GM19099 (cell line): ENCODE results near the gene SCUBE1.
A peak's percentile ranks its signal among the peaks of the same experiment; 100 is the strongest.

Experiments used
- POLR2A ChIP-seq: IDR thresholded peaks from 3 replicates; pipeline ENCODE4 v1.6.1; 2011; ENCODE audit warnings: low read depth; ENCODE audit not compliant: insufficient read length; ENCODE audit errors: extremely low read depth

The SCUBE1 gene

GRCh38 chr22:43152003-43152356 lies 191.2 kb downstream of the SCUBE1 start:
- TF ChIP-seq POLR2A: no peak

GRCh38 chr22:43151251-43152002 lies 191.7 kb downstream of the SCUBE1 start, which contains the start of gene TSPO:
TSS of gene TSPO (plus strand) at chr22:43151559. CDS start at chr22:43159239, 7,680 bp downstream.
- peak; percentile 31 for TF ChIP-seq POLR2A

- TF ChIP-seq POLR2A: no peak
These were observed 192.4 kb downstream of the SCUBE1 start for GRCh38 chr22:43150731-43151206.

GRCh38 chr22:43148581-43148980 lies 194.6 kb downstream of the SCUBE1 start:
- TF ChIP-seq POLR2A: no peak

- TF ChIP-seq POLR2A: no peak
These were observed 195.4 kb downstream of the SCUBE1 start for GRCh38 chr22:43147821-43148220.
